Measurements from ENCODE around the gene MORC4.

GRCh38 chrX:106928227-106928626 lies 71.8 kb downstream of the MORC4 start:
- TF ChIP-seq POLR2AphosphoS5 (IDR thresholded peaks at IDR 0.05; ENCODE audit: low read depth, low read length) (no peak), CTCF (IDR thresholded peaks at IDR 0.05) (no peak), YY1 (IDR thresholded peaks at IDR 0.05; ENCODE audit: low read depth) (no peak), MAX (IDR thresholded peaks at IDR 0.05; ENCODE audit: low read depth) (no peak), IRF3 (IDR thresholded peaks at IDR 0.05; ENCODE audit: low read depth, low read length) (no peak), USF2 (IDR thresholded peaks at IDR 0.05; ENCODE audit: borderline replicate concordance, low read depth, low read length) (no peak), CHD2 (IDR thresholded peaks at IDR 0.05; ENCODE audit: low read length, partially characterized antibody) (no peak), MEF2A (IDR thresholded peaks at IDR 0.05; ENCODE audit: borderline replicate concordance, low read depth) (no peak), RXRA (IDR thresholded peaks at IDR 0.05; ENCODE audit: borderline replicate concordance, low read depth) (no peak), RFX5 (IDR thresholded peaks at IDR 0.05; ENCODE audit: low read length) (no peak), EZH2phosphoT487 (IDR thresholded peaks at IDR 0.05; ENCODE audit: borderline replicate concordance, low read depth) (no peak), FOXM1 (IDR thresholded peaks at IDR 0.05; ENCODE audit: low read depth) (no peak)
